Measurements from ENCODE around the gene PUS1.

PUS1 gene

GRCh38 chr12:131913666-131914065 is 15.4 kb upstream of the PUS1 start:
- Histone ChIP-seq H3K4me3 (ENCODE audit: low read depth, low read length) (no peak overlapping the region), H3K9ac (no peak overlapping the region), H3K4me1 (peaks cover 31% of the 10 kb centered on the region), H3K9me3 (ENCODE audit: control insufficient read depth, low read length) (no peaks in the 10 kb centered on the region), H2AFZ (no peak overlapping the region), H3K27me3 (ENCODE audit: control insufficient read depth, insufficient read depth, low read length) (no peaks in the 10 kb centered on the region), H3K79me2 (peaks cover 6% of the 10 kb centered on the region), H3K36me3 (ENCODE audit: control insufficient read depth, insufficient read depth, low read length) (no peaks in the 10 kb centered on the region), H3K4me2 (ENCODE audit: low read length) (no peak overlapping the region), H3K27ac (no peak overlapping the region)
- TF ChIP-seq CTCF (IDR thresholded peaks at IDR 0.05) = no peak

- no peaks in the 10 kb centered on the region for H3K36me3 ChIP-seq (ENCODE audit: control insufficient read depth, insufficient read depth, low read length)
- no peak overlapping the region for H3K4me2 ChIP-seq (ENCODE audit: low read length)
- no peak overlapping the region for H2AFZ ChIP-seq
- no peak for TF ChIP-seq CTCF (IDR thresholded peaks at IDR 0.05)
- H3K9me3 ChIP-seq (ENCODE audit: control insufficient read depth, low read length) = no peaks in the 10 kb centered on the region
- no peaks in the 10 kb centered on the region for H3K27me3 ChIP-seq (ENCODE audit: control insufficient read depth, insufficient read depth, low read length)
- H3K4me3 ChIP-seq (ENCODE audit: low read depth, low read length) = no peak overlapping the region
- peaks cover 6% of the 10 kb centered on the region for H3K79me2 ChIP-seq
- no peak overlapping the region for H3K9ac ChIP-seq
- peaks cover 31% of the 10 kb centered on the region for H3K4me1 ChIP-seq
- H3K27ac ChIP-seq = no peak overlapping the region
Observed at GRCh38 chr12:131914179-131914702, 14.8 kb upstream of the PUS1 start.

- Histone ChIP-seq H3K27ac (no peak overlapping the region), H2AFZ (no peak overlapping the region), H3K27me3 (ENCODE audit: control insufficient read depth, insufficient read depth, low read length) (no peaks in the 10 kb centered on the region), H3K4me3 (ENCODE audit: low read depth, low read length) (no peak overlapping the region), H3K9me3 (ENCODE audit: control insufficient read depth, low read length) (no peaks in the 10 kb centered on the region), H3K4me2 (ENCODE audit: low read length) (no peak overlapping the region), H3K4me1 (peaks cover 25% of the 10 kb centered on the region), H3K36me3 (ENCODE audit: control insufficient read depth, insufficient read depth, low read length) (no peaks in the 10 kb centered on the region), H3K9ac (no peak overlapping the region), H3K79me2 (peaks cover 6% of the 10 kb centered on the region)
- TF ChIP-seq CTCF (IDR thresholded peaks at IDR 0.05) = no peak
Observed at GRCh38 chr12:131915000-131915689, 13.9 kb upstream of the PUS1 start.

GRCh38 chr12:131915823-131916222 is 13.3 kb upstream of the PUS1 start:
- no peak overlapping the region for H3K4me2 ChIP-seq (ENCODE audit: low read length)
- no peaks in the 10 kb centered on the region for H3K9me3 ChIP-seq (ENCODE audit: control insufficient read depth, low read length)
- H3K27ac ChIP-seq = no peak overlapping the region
- H3K4me1 ChIP-seq = peaks cover 19% of the 10 kb centered on the region
- H3K9ac ChIP-seq = no peak overlapping the region
- H3K27me3 ChIP-seq (ENCODE audit: control insufficient read depth, insufficient read depth, low read length) = no peaks in the 10 kb centered on the region
- H3K79me2 ChIP-seq = peaks cover 6% of the 10 kb centered on the region
- H3K4me3 ChIP-seq (ENCODE audit: low read depth, low read length) = no peak overlapping the region
- TF ChIP-seq CTCF (IDR thresholded peaks at IDR 0.05) = no peak
- no peaks in the 10 kb centered on the region for H3K36me3 ChIP-seq (ENCODE audit: control insufficient read depth, insufficient read depth, low read length)
- no peak overlapping the region for H2AFZ ChIP-seq
